Activated CD8-positive, alpha-beta memory T cell treated with anti-CD3 and anti-CD28 coated beads, Interleukin-2, amount 50 U/mL, for 48 hours (primary cell): ENCODE measurements around the gene PAPSS2.

Experiments used
- DNase-seq: peaks from one replicate; pipeline ENCODE4 v3.0.0-alpha.2; 2020

Gene PAPSS2

GRCh38 chr10:87753995-87754866, 94.6 kb downstream of the PAPSS2 start:
- no peak for DNase-seq

GRCh38 chr10:87757685-87758084, 98.0 kb downstream of the PAPSS2 start:
- no peak for DNase-seq

- no peak for DNase-seq
Observed at GRCh38 chr10:87759551-87759950, 99.9 kb downstream of the PAPSS2 start.

GRCh38 chr10:87760195-87760905, 100.7 kb downstream of the PAPSS2 start:
- DNase-seq: no peak

GRCh38 chr10:87761153-87761552, 101.5 kb downstream of the PAPSS2 start:
- no peak for DNase-seq

GRCh38 chr10:87761892-87762291, 102.2 kb downstream of the PAPSS2 start:
- no peak for DNase-seq

- DNase-seq: no peak
Observed at GRCh38 chr10:87763086-87763861, 103.6 kb downstream of the PAPSS2 start.

- no peak for DNase-seq
Observed at GRCh38 chr10:87764072-87764934, 104.6 kb downstream of the PAPSS2 start.

GRCh38 chr10:87765666-87766376, 106.1 kb downstream of the PAPSS2 start:
- no peak for DNase-seq

- DNase-seq: no peak
Observed at GRCh38 chr10:87767253-87767652, 107.6 kb downstream of the PAPSS2 start.

- DNase-seq: no peak
Observed at GRCh38 chr10:87771871-87772500, 112.3 kb downstream of the PAPSS2 start.

- DNase-seq: no peak
Observed at GRCh38 chr10:87775766-87776165, 116.1 kb downstream of the PAPSS2 start.

GRCh38 chr10:87776328-87776727, 116.7 kb downstream of the PAPSS2 start:
- DNase-seq: no peak

GRCh38 chr10:87781545-87781944, 121.9 kb downstream of the PAPSS2 start:
- no peak for DNase-seq

GRCh38 chr10:87782721-87783120, 123.0 kb downstream of the PAPSS2 start:
- no peak for DNase-seq

GRCh38 chr10:87786421-87786820, 126.7 kb downstream of the PAPSS2 start:
- no peak for DNase-seq

- DNase-seq: no peak
Observed at GRCh38 chr10:87790185-87790584, 130.5 kb downstream of the PAPSS2 start.

GRCh38 chr10:87794285-87794684, 134.6 kb downstream of the PAPSS2 start:
- DNase-seq: no peak
